Activated effector memory CD4-positive, alpha-beta T cell treated with Interleukin-2 at 50 U/mL for 16 hours (primary cell): ENCODE results near the gene GRID2.

ENCODE experiments used
- DNase-seq: peaks from one replicate; pipeline ENCODE4 v3.0.0-alpha.2; 2020

Gene GRID2

DNA sequence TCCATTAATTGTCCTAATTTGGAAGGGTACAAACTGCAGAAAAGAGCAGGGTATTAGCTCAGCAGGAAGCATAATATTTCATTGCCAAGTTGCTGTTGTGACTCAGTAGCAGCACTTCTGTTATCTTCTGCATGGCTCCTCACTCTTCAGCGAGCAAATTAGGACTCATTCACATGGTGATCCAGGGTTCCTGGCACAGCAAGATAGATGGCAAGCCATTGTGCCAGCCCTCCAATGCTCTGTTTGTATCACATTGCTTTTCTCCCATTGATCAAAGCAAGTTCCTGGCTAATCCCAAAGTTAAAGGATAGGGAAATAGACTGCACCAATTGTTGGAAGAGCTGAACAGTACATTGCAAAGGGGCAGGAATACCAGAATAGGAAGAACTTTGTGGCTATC, 1142.3 kb downstream of the GRID2 start:
- DNase-seq: no peak

DNA sequence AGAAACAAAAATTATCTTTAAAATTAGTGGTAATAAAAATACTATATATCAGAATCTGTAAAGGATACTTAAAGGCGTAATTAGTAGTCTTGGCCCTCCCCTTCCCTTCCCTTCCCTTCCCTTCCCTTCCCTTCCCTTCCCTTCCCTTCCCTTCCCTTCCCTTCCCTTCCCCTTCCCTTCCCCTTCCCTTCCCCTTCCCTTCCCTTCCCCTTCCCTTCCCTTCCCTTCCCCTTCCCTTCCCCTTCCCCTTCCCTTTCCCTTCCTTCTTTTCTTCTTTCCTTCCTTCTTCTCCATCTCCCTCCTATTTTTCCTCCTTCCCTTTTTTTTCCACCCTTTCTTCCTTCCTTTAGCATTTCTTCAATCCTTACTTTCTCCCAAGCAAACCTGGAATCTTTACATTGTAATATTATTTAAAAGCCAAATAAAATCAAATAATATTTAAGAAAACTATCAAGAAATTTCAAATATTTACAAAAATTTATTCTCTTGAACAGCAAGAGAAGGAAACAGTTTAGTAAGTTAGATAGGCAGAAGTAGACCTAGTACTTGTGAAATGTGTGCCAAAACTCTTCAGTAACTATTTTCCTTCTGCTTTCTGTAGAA, 1145.0 kb downstream of the GRID2 start:
- DNase-seq: no peak

DNA sequence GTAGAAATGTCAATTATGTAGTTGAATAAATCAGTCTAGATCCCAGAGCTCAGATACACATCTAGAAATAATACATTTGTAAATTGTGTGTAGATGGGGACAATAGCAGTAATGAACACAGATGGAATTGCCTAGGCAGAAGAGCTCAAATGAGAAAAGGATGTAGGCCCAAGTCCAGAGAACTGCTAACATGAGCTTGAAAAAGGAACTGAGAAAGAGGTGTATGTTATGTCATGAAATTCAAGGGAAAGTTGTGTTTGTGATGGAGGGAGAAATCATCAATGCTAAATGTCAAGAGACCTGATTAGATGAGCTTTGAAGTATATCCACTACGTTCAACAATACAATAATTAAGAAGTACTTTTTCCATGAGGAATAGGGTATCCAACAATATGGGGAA, 1148.2 kb downstream of the GRID2 start:
- no peak for DNase-seq

DNA sequence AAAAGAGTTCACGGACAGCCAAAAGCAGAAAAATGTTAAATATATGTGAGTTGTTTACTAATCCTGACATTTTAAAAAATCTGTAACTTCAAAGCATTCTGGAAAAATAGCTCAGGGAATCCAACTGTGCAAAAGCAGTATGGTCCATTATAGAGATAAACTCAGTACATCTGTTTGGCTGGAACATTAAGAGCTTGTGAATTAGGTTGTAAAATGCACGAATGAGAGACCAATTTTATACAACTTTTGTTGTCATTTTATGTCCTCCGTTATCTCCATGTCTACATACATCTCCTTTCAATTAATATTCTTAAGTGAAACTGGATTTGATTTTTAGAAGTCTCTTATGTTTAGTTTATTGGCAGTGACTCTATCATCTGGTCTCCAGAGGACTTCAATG, 1157.8 kb downstream of the GRID2 start:
- no peak for DNase-seq

DNA sequence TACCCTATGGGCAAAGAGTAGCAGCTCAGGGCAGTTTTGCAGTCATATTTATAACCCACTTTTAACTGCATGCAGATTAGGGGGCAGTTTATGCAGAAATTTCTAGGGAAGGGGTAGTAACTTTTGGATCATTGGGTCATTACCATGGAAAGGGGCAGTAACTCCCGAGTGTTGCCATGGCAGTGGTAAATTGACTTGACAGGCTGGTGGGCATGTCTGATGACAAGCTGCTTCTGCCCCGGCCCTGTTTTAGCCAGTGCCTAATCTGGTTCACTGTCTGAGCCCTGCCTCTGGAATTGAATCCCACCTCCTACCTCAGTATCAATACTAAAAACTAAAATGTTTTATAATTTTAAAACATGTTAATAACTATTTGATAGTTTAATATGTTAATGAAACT, 1162.7 kb downstream of the GRID2 start:
- DNase-seq: no peak

DNA sequence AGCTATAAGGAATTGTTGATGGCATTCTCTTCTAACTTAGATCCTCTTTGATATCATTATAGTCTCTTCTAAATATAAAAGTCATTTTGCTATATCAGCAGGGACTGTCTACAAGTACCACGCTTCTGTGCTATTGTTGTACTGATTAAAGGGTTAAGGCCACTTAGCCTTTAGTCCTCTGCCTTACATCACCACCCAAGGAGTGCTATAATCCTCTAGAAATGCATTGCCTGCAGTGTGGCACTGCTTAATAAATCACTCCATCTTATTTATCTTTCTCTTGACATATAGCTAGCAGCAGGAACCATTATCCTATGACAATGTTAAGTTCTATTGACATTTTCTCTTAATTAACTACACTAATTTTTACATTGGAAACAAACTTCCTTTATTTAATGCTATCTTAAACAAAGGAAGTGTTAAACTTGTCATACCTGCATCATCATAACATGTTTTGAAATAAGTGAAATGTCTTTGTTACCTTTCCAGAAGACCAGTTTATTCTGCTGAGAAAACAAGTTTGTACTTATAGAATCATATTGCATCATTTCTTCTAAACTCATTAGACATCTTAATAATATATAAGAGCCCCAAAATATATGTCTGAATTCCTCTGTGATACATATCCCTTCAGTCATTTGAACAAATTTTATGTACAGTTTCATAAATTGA, 1163.9 kb downstream of the GRID2 start:
- DNase-seq: no peak

DNA sequence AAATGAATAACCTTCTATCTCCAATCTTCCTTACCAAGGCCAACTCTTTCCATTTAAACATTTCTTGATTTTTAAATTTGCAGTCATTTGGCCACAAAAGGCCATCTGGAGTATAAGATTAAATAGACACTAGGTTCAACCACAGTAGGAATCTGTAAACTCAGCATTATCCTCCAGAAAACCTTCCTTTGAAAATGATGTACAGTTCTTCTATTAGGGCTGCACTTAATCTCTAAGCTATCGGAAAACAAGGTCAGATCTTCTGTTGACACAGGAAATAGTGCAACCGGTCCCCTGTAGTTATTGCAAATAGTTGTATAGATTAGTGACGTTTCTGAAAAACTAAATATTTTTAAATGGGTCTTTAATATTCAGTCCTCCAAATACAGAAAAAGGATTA, 1165.8 kb downstream of the GRID2 start:
- no peak for DNase-seq

DNA sequence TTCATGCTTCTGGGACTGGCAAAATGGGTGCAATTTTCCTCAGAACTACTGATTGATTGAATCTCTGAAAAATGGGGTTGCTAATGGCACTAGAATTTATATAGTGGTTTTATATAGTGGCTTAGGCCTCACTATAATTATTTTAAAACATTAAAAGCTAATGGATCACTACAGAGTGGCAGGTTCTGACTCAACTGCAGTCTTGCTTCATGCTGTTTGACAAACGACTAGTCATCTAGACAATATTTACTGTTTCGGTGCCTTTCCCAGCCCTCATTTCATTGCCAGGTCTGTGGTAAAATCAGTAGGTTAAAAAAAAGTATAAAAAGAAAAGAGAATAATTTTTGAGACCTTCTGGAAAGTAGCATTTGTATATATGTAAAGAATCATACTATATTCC, 1172.0 kb downstream of the GRID2 start:
- no peak for DNase-seq

DNA sequence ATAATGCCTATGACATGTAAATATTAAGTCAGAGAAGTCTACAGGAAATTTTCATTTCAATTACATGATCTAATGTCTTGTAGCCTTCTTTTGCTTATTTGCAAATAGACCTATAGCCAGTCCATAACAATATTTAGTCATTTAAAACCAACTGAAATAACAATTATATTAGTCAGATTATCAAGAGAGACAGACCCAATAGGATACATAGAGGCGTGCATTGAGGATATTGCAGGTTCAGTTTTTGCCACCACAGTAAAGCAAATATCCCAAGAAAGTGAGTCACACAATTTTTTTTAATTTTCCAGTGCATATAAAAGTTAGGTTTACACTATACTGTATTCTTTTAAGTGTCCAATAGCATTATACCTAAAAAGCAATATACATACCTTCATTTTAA, 1175.0 kb downstream of the GRID2 start:
- DNase-seq: no peak

DNA sequence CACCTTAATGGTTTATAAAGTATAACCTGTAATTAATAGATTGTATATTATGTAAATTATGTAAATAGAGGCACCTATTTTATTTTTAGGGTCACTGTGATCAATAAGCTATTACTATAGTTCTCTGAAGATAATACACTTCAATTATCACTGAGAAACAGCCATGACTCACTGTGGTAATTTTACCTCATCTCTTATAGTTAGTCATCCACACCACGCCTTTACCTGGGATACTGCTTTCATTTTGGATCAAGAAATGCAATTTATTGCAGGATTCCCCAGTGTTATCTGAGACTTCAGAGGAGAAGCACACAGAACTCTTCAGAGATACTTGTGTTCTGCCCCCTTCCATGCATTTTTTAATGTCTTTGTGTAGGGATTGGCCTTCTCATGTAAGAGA, 1176.7 kb downstream of the GRID2 start:
- no peak for DNase-seq

DNA sequence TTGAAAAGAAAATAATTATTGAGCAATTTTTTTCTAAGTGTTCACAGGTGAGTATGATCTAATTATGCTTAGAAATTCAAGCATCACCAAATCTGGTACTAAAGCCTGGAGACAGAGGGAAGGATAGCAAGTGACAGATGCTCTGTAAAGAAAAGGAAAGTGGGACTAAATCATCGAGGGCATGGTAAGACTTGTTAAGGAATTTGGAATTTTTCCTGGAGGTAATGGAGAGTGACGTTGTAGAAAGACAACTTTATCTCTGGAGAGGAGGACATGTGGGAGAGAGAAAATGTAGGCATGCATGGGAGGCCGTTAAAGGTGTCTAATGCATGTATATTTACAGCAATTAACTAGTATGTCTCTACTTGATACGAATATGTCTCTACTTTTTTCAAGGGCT, 1191.6 kb downstream of the GRID2 start:
- no peak for DNase-seq

DNA sequence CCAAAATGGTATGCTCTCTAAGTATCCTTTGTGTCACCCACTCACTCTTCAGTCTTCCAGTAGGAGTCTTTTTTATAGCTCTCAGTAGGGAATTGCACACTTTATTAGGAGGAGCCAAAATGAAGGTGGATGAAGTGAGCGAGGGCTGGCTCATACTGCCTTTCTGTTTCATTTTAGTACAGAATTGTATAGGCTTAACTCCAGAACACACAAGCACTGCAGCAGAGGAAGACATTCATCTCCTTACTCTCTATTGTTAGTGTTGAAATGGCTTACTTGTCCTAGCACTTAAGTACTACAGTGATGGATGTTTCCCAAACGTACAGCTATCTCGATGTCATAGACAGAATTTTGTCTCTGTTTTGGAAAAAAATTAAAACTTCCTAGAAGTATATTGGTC, 1197.5 kb downstream of the GRID2 start:
- DNase-seq: no peak

DNA sequence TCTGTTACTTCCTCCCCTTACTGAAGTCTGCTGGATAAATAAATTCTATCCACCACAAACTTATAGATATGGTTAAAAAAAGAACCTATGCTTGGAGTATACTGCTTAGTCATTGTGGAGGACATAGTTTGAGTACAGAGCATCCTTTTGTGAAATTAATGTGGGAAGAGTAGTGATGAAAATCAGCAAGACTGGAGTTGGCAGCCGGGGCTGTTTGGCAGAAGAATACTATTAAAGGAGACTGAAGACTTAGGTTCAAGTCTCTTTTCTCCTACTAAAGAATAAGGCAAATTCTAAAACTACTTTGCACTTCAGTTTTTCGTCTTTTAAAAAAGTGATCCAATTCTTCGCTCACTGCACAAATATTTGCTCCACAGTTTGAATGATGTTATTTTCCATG, 1198.2 kb downstream of the GRID2 start:
- DNase-seq: no peak

DNA sequence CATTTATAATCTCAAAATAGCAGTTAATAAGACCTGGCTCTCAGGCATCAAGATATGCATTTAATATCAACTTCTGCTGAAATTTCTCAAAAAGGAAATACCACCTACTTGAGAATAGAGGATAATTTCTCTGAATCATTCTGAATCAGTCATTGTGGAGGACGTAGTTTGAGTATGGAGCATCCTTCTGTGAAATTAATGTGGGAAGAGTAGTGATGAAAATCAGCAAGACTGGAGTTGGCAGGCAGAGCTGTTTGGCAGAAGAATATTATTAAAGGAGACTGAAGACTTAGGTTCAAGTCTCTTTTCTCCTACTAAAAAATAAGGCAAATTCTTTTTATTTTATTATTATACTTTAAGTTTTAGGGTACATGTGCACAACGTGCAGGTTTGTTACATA, 1199.2 kb downstream of the GRID2 start:
- DNase-seq: no peak

DNA sequence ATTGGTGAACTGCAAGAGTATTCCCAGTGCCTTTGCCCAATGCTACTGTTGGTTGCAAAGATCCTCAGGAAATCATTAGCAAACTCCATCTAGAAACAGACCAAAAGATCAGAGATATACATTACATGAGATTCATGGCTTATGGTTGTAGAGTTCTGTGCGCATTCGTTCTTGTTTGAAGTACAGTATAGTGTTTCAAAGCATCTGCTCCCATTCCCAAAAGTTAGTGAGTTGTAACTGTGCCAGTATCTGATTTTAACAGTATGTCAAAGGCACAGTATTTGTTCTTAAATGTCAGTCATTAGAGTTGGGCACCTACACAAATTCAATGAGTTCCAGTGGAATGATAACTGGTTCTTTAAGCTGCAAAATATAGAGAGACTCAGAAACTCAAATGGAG, 1210.1 kb downstream of the GRID2 start:
- no peak for DNase-seq

DNA sequence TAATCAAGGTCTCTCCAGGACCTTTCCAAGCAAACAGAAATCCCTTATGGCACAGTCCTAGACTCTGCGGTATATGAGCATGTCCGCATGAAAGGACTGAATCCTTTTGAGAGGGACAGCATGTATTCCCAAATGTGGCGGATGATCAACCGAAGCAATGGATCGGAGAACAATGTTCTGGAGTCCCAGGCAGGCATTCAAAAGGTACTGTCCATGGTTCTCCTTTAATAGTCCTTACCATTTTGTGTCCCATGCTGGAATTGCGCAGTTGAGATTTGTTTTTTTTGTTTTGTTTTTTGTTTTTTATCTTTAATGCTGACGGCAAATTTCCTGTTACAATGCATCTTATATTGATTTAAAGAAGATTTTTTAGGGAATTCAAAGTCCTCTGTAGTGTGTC, 1211.4 kb downstream of the GRID2 start:
- no peak for DNase-seq

DNA sequence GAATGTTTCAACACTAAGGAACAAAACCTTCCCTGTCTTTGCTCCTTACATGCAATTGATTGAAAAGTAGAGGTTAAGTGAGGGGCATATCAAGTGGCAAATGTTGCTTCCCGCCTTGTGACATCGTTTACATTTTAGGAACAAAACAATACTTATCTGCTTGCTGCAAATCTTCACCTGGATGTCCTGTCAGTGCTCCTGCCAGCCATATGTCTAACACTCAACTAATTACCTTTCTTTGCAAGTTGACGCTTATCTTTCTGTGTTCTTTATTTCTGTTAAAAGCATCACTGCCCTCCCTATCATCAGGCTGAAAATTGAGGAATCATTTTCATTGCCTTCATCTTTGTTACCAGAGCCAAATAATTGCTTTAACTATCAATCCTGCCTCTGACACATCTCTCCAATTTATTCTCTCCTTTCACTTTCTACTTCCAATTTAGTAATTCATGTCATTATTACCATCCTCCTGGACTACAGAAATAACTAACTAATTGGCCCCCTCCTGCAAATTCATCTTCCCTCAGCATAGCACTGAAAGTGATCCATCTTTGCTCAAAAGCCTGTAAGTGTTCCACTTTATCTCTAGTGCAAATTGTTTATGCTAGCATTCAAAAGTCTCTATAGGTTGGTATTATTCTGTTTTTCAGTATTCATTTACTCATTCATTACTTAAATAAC, 1226.1 kb downstream of the GRID2 start:
- no peak for DNase-seq

DNA sequence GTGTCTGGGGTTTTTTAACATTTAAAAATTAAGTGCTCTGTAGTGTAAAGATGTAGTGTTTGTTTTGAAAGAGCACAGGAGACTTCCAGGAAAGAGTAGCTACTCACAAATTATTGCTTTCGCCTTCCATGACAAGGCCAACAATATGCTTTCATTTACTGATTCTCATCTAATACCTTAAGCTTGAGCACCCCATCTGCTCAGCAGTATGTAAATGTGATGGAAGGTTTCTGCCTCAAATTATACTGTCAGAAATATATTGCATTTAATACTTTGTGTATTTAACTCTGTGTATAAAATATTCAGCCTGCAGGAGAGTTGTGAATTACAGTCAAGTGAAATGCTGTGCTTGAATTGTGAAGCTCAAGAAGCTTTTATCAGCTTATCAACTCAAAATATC, 1228.5 kb downstream of the GRID2 start:
- no peak for DNase-seq

DNA sequence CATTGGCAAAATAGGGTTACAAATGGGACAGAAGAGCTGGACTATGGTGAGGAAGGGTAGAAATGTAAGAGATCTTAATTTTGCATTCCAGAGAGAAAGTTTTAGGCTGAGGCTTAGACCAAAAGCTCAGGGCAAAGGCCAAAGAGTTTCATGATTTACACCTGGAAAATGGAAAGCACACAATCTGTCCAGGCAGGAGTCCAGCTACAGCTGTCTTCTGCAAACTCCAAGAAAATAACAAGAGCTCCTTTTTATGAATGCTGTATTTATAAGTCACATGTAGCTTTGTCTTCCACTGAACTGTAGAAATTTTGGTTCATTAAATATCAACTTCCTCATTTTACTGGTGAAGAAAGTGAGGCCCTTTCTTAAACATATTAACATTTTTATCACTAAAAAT, 1236.8 kb downstream of the GRID2 start:
- no peak for DNase-seq

DNA sequence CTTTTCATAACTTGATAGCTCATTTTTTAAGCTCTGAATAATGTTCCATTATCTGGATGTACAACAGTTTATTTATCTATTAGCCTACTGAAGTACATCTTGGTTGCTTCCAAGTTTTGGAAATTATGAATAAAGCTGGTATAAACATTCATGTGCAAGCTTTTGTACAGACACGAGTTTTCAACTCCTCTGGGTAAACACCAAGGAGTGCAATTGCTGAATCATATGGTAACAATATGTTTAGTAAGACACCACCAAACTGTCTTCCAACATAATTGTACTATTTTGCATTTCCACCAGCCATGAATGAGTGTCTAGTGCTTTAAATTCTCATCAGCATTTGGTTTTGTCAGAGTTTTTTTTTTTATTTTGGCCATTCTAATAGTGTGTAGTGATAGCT, 1258.1 kb downstream of the GRID2 start:
- no peak for DNase-seq

DNA sequence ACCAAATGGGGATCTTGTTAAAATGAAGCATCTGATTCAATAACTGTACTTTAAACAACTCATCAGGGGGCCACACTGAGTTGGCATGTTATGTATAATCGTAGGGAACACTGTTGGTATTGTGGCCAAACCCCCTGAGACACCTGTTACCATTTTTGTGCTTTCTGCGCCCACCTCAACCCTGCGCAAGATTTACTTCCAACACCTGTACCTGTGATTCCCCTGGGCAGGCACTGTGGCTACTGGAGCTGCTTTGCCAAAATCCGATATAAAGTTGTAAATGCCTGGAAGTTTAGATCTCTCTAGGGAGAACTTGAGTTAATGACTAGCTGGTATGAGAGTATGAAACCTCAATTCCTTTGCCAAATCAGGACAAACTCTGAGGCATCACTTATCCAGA, 1265.0 kb downstream of the GRID2 start:
- no peak for DNase-seq

DNA sequence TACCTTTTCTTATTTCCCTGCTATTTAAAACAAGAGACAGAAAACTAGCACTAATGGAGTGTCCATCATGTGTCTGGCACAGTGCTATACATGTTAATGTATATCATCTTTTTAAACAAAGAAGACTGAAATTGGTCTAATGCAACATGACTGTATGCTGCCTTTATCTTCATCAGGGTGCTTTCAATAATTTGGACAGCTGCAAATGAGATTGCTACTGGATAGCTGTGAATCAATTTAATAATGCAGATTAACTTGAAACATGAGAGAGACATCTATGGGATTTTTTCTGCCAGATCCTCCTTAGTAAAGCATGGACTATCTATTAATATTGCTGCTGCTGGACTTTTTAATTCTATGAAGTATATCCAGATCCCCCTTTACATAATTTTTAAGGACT, 1269.5 kb downstream of the GRID2 start:
- DNase-seq: no peak

DNA sequence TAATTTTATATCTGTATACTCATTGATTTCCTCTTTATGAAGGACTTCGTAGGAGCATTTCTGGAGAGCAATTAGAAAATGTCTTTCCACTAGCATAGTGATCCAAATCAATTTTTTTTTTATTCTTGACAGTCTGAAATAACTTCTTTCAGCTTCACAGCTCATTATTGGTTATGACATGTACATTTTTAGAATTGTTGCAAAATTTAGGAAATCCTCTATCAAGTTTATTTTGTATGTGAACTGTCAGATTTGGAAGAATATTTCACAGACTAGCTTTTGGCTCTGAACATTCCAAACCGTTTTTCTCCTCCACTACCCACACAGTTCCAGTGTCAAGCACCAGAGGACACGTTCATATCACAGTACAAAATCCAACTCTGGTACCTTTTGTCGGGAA, 1275.2 kb downstream of the GRID2 start:
- no peak for DNase-seq

DNA sequence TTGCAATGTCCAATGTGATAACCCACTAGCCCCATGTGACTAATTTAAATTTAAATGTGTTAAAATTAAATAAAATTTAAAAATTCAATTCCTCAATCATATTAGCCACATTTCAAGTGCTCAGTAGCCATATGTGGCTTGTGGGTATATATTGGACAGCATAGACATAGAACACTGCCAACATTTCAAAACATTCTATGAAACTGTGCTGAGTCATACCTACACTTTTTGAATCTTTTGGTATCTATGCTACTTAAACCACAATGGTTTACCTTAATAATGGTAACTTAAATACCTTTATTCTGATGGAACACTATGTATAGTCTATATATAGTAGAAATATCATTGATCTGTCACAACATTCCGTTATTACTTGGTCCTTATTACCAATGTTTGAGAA, 1301.4 kb downstream of the GRID2 start:
- DNase-seq: no peak

DNA sequence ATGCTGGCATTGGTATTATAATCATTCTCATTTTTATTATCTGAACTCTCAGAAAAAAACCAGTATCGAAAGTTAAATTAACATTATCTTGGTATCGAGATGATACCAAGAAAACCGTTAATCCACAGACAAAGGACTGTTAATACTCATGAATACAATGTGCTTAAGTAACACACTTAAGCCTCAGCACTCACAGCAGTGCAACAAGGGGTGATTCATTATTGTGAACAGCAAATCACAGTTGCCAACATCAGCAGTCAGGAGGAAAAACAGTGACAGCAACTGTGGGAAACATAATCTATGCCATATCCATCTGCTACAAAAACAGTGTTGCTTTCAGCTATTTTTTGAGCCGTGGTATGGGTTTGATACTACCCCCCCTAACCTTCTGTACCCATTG, 1313.8 kb downstream of the GRID2 start:
- DNase-seq: no peak
